H1 (cell line): ENCODE data around the gene L3MBTL1. TPM values are rescaled to one million over a fixed set of nuclear protein-coding genes. Genes with fewer than 3 reads are reported as not detected.

Experiments used
- BCL11A ChIP-seq, 2 experiments: IDR thresholded peaks; one replicate each; pipeline ENCODE4 v1.6.1; 2011; ENCODE audit warnings: low read depth in 2 of 2, low read length in 2 of 2, mild to moderate bottlenecking in 2 of 2
- CHD7 ChIP-seq: fragments of 300-600 bp; sonication (generic); IDR thresholded peaks from 2 replicates; pipeline ENCODE4 v1.7.1; 2012; ENCODE audit warnings: low read length, moderate library complexity, mild to moderate bottlenecking, inconsistent platforms; ENCODE audit not compliant: insufficient replicate concordance
- JUN ChIP-seq: IDR thresholded peaks from 2 replicates; pipeline ENCODE4 v1.6.1; 2011; ENCODE audit warnings: low read depth, mild to moderate bottlenecking, improper control_type of control experiment, low read length
- SIRT6 ChIP-seq: IDR thresholded peaks from one replicate; pipeline ENCODE4 v1.7.1; 2012; ENCODE audit warnings: low read length, inconsistent platforms
- polyA plus RNA-seq, 7 experiments: library from polyadenylated mRNA; depleted of rRNA in 3 of 7; stranded (reverse) in 5 of 7; unstranded in 2 of 7; fragments of >200 nt in 5 of 7; fragments of 200-250 nt in 2 of 7; gene quantifications; 1 replicate in 5 of 7; 2 replicates in 1 of 7; 4 replicates in 1 of 7; pipeline versions ENCODE4 v1.2.1 to v1.2.3, GENCODE V29; 2011 to 2013; ENCODE audit warnings: missing spikeins in 2 of 7, mixed read lengths in 2 of 7
- total RNA-seq: library from RNA; stranded (reverse); fragmentation: NEBNext Ultra II Directional; extraction: Animal tissue kit (Norgen Biotek cat#: 25700); gene quantifications from 2 replicates; pipeline ENCODE4 v1.2.1, GENCODE V29; 2021

Gene L3MBTL1
- total and polyA plus RNA-seq, 2 of the 8 experiments (the other 6 are each of a cell fraction or from before 2014, with no cell fraction given) = 11.9 to 17.0 TPM

- TF ChIP-seq CHD7 (no peak), SIRT6 (no peak), BCL11A (IDR thresholded peaks at IDR 0.05; ENCODE audit: low read depth in 2 of 2, low read length in 2 of 2) (no peak), JUN (no peak)
Measured at GRCh38 chr20:43549416-43550065, 42.0 kb downstream of the L3MBTL1 start (continued).
